GM18502 (cell line): ENCODE data around the gene COPS9.

Experiments
- ATAC-seq: cut with Tn5 transposase; IDR thresholded peaks from one replicate; pipeline ENCODE4 v1.9.1; 2021; ENCODE audit warnings: mild to moderate bottlenecking; ENCODE audit not compliant: unreplicated experiment, poor library complexity

COPS9 gene

DNA sequence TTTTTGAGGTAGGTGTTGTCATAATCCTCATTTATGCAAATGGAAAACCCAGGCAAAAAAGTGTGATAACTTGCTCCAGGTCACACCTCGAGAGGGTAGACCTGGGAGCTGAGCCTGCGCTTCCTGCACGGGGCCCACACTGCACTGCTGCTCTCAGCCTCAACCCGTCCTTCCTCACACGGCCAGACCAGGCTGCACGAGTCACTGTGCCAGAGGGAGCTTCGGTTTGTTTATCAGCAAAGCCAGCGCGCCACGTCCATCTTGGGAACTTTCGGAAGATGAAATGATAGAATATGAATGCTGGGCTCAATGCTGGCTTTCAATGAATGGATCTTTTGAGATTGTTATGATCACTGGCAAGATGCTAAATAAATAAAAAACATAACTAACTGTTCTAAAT is 14.4 kb downstream of the COPS9 start:
- ATAC-seq = no peak

GRCh38 chr2:240121190-240121589 is 14.9 kb downstream of the COPS9 start:
- no peak for ATAC-seq

GRCh38 chr2:240114233-240114632 is 21.9 kb downstream of the COPS9 start:
- ATAC-seq = no peak

DNA sequence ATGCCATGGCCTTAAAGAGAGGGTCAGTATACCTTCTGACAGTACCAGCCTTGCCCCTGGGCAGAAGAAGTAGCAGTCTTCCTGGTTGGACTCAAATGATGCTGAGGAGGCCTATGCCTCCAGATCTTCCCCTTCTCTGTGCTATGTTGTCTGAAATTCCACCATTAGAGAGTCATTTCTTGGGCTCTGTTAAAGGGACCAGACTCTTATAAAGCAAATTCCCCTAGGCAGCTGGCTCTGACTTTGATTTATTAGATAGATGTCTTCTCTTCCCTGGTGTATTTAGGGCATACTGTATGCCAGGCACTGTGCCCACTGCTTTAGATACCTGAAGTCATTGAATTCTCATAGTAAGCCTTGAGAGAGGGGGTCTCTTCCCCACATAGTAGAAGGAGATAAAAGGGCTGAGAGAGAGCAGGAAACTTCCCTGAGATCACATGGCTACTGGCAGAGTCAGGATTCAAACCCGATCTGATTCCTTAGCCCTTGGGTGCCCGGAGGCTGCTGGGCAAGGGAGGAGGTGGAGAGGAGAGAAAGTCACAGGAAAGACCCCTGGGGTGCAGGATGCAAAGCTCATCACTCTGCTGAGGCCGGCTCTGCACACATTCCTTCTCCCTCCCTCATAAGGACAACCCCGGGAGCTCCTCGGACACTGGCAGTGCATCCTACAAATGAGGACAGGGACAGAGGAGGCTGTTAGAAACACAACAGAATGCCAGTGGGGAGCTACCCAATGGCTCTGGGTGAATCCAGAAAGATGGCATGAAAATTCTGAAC is 23.0 kb downstream of the COPS9 start:
- no peak for ATAC-seq

DNA sequence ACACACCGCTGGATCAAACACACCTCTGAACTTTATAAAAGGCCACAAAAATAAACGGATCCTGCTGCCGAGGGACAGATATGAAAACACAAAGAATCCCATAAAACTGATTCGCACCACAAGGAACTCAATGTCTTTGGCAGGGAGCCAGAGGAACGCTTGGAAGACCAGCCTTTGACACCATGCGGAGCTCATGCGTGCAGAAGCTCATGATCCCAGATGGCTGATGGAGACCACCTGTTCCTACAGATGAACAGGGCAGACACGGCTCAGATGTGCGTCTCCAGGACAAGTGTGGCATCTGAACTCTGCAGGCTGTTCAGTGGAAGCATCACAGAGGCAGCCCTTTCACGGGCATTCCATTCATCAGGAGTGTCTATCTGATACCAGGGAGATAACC is 24.9 kb downstream of the COPS9 start:
- no peak for ATAC-seq

- ATAC-seq = no peak
Measured at GRCh38 chr2:240109386-240109785, 26.7 kb downstream of the COPS9 start.

- no peak for ATAC-seq
Measured at GRCh38 chr2:240107477-240107796, 28.7 kb downstream of the COPS9 start.

DNA sequence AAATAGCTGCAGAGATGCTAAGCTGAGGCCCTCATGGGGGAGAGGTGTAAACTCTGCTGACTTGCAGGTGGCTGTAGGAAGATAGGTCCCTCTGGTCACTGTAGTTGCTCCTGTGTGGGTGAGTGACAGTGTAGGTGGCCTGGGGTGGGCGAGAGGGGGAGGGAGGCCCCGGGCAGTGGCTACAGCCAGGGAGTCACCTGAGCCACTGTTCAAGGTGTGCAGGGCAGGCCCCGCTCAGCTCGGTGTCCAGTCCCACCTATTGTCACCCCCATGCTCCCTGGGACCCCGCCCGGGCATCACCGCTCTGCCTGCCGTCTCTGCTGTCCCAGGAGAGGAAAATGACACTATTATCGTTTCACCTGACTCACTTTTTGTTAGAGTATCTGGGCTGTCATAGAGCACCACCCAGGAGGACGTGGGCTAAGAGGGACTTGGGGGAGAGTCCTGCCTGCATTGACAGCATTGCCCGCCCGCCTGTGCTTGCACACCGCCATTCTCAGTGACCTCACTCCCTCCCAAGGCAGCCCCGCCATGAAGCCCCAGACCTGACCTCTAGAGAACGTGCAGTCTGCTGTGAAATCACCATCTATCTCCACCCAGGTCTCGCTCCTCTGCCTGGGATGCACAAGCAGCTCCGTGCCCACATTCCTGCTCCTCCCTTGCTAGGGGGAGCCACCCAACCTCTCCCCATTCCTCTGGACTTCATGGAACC is 29.2 kb downstream of the COPS9 start:
- no peak for ATAC-seq

GRCh38 chr2:240105982-240106381 is 30.1 kb downstream of the COPS9 start:
- ATAC-seq = no peak

DNA sequence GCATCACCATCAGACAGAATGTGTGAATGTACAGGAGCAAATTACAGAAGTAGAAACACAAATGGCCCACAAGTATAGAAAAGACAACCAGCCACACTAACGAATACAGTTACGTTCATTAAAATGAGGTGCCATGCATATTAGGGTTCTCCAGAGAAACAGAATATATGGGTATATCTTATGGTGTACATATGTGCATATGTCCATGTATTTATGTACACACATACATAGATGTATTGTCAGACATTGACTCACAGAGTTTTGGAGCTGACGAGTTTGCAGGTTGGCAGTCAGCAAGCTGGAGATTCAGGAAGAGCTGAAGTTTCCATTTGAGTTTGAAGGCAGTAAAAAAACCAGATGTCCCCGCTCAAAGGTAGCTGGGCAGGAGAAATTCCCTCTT is 33.0 kb downstream of the COPS9 start:
- no peak for ATAC-seq

- no peak for ATAC-seq
Measured at GRCh38 chr2:240098349-240098748, 37.8 kb downstream of the COPS9 start.

- ATAC-seq = no peak
Measured at GRCh38 chr2:240095556-240096523, 40.3 kb downstream of the COPS9 start.

- ATAC-seq = no peak
Measured at GRCh38 chr2:240089306-240089705, 46.8 kb downstream of the COPS9 start.

GRCh38 chr2:240086563-240086962 is 49.5 kb downstream of the COPS9 start:
- ATAC-seq = no peak
